PC-9 (cell line): Measurements from ENCODE around the gene PDF. TPM values are rescaled to one million over a fixed set of nuclear protein-coding genes. Genes with fewer than 3 reads are reported as not detected.

ENCODE experiments used
- BruUV-seq: library from RNA; stranded (reverse); fragments of 400-500 nt; replicated peaks from 2 replicates; lab custom pipeline; 2021; lab: Mats Ljungman, UMichigan
- CTCF ChIA-PET: fragments of 300-600 bp; sonication (Branson Sonifier 250); formaldehyde crosslinking; loops from one replicate; lab custom pipeline; 2022; ENCODE audit warnings: antibody characterized with exemption; lab: Charles Lee
- POLR2A ChIA-PET: fragments of 300-600 bp; sonication (Branson Sonifier 250); formaldehyde crosslinking; loops from one replicate; lab custom pipeline; 2022; ENCODE audit warnings: antibody characterized with exemption; ENCODE audit not compliant: unreplicated experiment; lab: Charles Lee
- DNase-seq, 2 experiments: peaks; one replicate each; pipeline versions ENCODE4 v3.0.0 to v3.0.0-alpha.2; 2015 to 2022; ENCODE audit warnings: mixed read lengths in 1 of 2
- H2AFZ ChIP-seq: fragments of 200-600 bp; sonication (generic); 2 replicates; pipeline ENCODE4 v1.8.1; 2017; ENCODE audit warnings: antibody characterized with exemption
- H3F3A ChIP-seq: fragments of 200-600 bp; sonication (generic); 2 replicates; pipeline ENCODE4 v1.8.1; 2017; ENCODE audit warnings: antibody characterized with exemption, mild to moderate bottlenecking, low read depth; ENCODE audit not compliant: insufficient read depth
- H3K27ac ChIP-seq: fragments of 200-600 bp; sonication (generic); 2 replicates; pipeline ENCODE4 v1.6.1; 2016; ENCODE audit warnings: mixed run types
- H3K27me3 ChIP-seq: fragments of 200-600 bp; sonication (generic); 2 replicates; pipeline ENCODE4 v1.6.1; 2016; ENCODE audit warnings: low read depth, mixed run types; ENCODE audit not compliant: insufficient read depth
- H3K36me3 ChIP-seq: fragments of 200-600 bp; sonication (generic); 2 replicates; pipeline ENCODE4 v1.6.1; 2016; ENCODE audit warnings: low read depth, mixed run types
- H3K4me1 ChIP-seq: fragments of 200-600 bp; sonication (generic); replicated peaks from 2 replicates; pipeline ENCODE4 v1.6.1; 2016; ENCODE audit warnings: mixed run types; ENCODE audit not compliant: insufficient read depth
- H3K4me2 ChIP-seq: fragments of 200-600 bp; sonication (generic); 2 replicates; pipeline ENCODE4 v1.6.1; 2017; ENCODE audit warnings: mixed run types
- H3K4me3 ChIP-seq: fragments of 200-600 bp; sonication (generic); 2 replicates; pipeline ENCODE4 v1.6.1; 2016; ENCODE audit warnings: mixed run types
- H3K79me2 ChIP-seq: fragments of 200-600 bp; sonication (generic); 2 replicates; pipeline ENCODE4 v1.6.1; 2017; ENCODE audit warnings: low read depth, mixed run types
- H3K9me2 ChIP-seq: fragments of 200-600 bp; sonication (generic); 2 replicates; pipeline ENCODE4 v1.8.1; 2017; ENCODE audit warnings: mild to moderate bottlenecking; ENCODE audit not compliant: insufficient read depth
- H3K9me3 ChIP-seq: fragments of 200-600 bp; sonication (generic); 2 replicates; pipeline ENCODE4 v1.8.1; 2016; ENCODE audit warnings: low read depth; ENCODE audit not compliant: insufficient read depth
- H4K20me1 ChIP-seq: fragments of 200-600 bp; sonication (generic); 2 replicates; pipeline ENCODE4 v1.8.1; 2017; ENCODE audit not compliant: insufficient read depth
- EZH2 ChIP-seq: fragments of 200-600 bp; sonication (generic); IDR thresholded peaks from 2 replicates; pipeline ENCODE4 v1.8.0; 2017; ENCODE audit warnings: antibody characterized with exemption, low read depth
- intact Hi-C: fragments of 100-400 bp; cut with micrococcal nuclease; formaldehyde crosslinking; loops from one replicate; pipeline ENCODE4 v1.10.0; 2022; ENCODE audit not compliant: unreplicated experiment
- total RNA-seq: library from RNA; stranded (reverse); gene quantifications from 2 replicates; pipeline ENCODE4 v1.2.3, GENCODE V29; 2021
- TF ChIP-seq, protein P1 (sequence below): fragments of 200-600 bp; sonication (generic); conservative IDR thresholded peaks from 2 replicates; pipeline ENCODE4 v1.6.1; 2017; ENCODE audit warnings: mixed run types, antibody characterized with exemption, mild to moderate bottlenecking, moderate library complexity

The PDF gene
- total RNA-seq, 1 experiment from 2014 or later, result 16.7 TPM

DNA sequence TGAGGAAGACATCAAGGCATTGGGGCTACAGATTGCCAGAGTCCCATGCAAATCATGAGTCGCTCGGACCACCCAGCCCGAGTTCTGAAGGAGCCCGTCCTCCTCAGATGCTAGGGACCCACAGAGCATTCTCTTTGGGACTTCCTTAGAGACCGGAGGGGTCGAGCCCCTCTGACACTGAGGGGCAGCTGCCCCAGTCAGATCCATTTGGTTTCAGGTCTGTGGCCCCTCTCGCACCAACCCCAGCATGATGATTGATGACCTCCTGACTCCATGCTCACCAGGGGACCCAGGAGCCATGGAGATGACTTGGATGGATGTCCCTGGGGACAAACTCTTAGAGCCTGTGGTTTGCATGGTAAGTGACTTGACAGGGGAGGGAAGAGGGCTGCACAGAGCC, 8.0 kb downstream of the PDF start:
- intact Hi-C loops, result no loop called here
- Histone ChIP-seq H4K20me1 (peaks cover 57% of the 10 kb centered on the region), H3K27me3 (no peaks in the 10 kb centered on the region), H3K9me2 (no peaks in the 10 kb centered on the region), H3K4me1 (peaks cover 13% of the 10 kb centered on the region), H3K9me3 (no peaks in the 10 kb centered on the region), H3K36me3 (peaks cover 10% of the 10 kb centered on the region; the same call in 1 of the 2 replicates), H3K27ac (no peak overlapping the region), H3K4me3 (no peak overlapping the region), H2AFZ (no peak overlapping the region), H3K4me2 (no peak overlapping the region), H3K79me2 (peaks cover 48% of the 10 kb centered on the region), H3F3A (peaks cover 26% of the 10 kb centered on the region; the same call in 1 of the 2 replicates)
- TF ChIP-seq EZH2, result no peak
- TF ChIP-seq, protein P1, sequence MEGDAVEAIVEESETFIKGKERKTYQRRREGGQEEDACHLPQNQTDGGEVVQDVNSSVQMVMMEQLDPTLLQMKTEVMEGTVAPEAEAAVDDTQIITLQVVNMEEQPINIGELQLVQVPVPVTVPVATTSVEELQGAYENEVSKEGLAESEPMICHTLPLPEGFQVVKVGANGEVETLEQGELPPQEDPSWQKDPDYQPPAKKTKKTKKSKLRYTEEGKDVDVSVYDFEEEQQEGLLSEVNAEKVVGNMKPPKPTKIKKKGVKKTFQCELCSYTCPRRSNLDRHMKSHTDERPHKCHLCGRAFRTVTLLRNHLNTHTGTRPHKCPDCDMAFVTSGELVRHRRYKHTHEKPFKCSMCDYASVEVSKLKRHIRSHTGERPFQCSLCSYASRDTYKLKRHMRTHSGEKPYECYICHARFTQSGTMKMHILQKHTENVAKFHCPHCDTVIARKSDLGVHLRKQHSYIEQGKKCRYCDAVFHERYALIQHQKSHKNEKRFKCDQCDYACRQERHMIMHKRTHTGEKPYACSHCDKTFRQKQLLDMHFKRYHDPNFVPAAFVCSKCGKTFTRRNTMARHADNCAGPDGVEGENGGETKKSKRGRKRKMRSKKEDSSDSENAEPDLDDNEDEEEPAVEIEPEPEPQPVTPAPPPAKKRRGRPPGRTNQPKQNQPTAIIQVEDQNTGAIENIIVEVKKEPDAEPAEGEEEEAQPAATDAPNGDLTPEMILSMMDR, result no peak
- BruUV-seq, result no TSS peak
- DNase-seq, result no peak
- ChIA-PET CTCF (no interaction called here), POLR2A (no interaction called here)

- no peaks in the 10 kb centered on the region for H3K9me3 ChIP-seq
- POLR2A ChIA-PET, result interaction anchor here (0.6 kb wide), 1 partner anchor 167 kb away, joined by 3 read pairs; no protein-coding TSS in a partner anchor
- TF ChIP-seq, protein P1, result no peak
- no peak for TF ChIP-seq EZH2
- H2AFZ ChIP-seq, result no peak overlapping the region
- H3K27me3 ChIP-seq, result no peaks in the 10 kb centered on the region
- CTCF ChIA-PET, result no interaction called here
- H3K79me2 ChIP-seq, result peaks cover 36% of the 10 kb centered on the region
- no TSS peak for BruUV-seq
- DNase-seq, result no peak
- peaks cover 2% of the 10 kb centered on the region for H3K4me1 ChIP-seq
- H3K4me3 ChIP-seq, result no peak overlapping the region
- peaks cover 5% of the 10 kb centered on the region; the same call in 1 of the 2 replicates for H3K36me3 ChIP-seq
- no peak overlapping the region for H3K4me2 ChIP-seq
- H4K20me1 ChIP-seq, result peaks cover 44% of the 10 kb centered on the region
- H3K27ac ChIP-seq, result no peak overlapping the region
- intact Hi-C loops, result no loop called here
- H3K9me2 ChIP-seq, result no peaks in the 10 kb centered on the region
- H3F3A ChIP-seq, result peaks cover 17% of the 10 kb centered on the region; the same call in 1 of the 2 replicates
Observed at GRCh38 chr16:69321080-69321479, 9.3 kb downstream of the PDF start.

DNA sequence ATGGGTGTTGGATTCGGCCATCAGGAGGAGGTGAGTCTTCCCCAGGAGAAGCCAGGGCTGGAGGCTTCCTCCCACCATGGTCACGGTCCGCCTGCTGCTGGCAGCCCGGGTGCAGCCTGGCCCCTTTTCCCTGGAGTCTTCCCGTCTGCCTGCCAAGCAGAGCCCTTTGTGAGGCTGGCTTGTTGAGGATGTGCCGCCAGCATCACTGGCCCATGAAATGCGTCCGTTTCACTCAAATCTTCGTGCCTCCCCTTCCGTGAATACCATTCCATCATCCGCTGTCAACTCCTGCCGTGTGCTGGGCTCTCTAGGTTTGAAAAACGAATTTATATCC, 9.7 kb downstream of the PDF start:
- Histone ChIP-seq H2AFZ (no peak overlapping the region), H3K4me3 (no peak overlapping the region), H3K4me2 (no peak overlapping the region), H3F3A (peaks cover 14% of the 10 kb centered on the region; the same call in 1 of the 2 replicates), H3K9me2 (no peaks in the 10 kb centered on the region), H3K4me1 (no peaks in the 10 kb centered on the region), H4K20me1 (peaks cover 41% of the 10 kb centered on the region), H3K27ac (no peak overlapping the region), H3K9me3 (no peaks in the 10 kb centered on the region), H3K36me3 (peaks cover 5% of the 10 kb centered on the region; the same call in 1 of the 2 replicates), H3K79me2 (peaks cover 32% of the 10 kb centered on the region), H3K27me3 (no peaks in the 10 kb centered on the region)
- TF ChIP-seq, protein P1, result no peak
- no peak for TF ChIP-seq EZH2
- ChIA-PET CTCF (no interaction called here), POLR2A (interaction anchor here (0.6 kb wide), 1 partner anchor 167 kb away, joined by 3 read pairs; no protein-coding TSS in a partner anchor)
- no peak for DNase-seq
- intact Hi-C loops, result no loop called here
- no TSS peak for BruUV-seq
